HG02763 (cell line): ENCODE measurements around the gene RAB3B.
"Not testable (repeated sequence)": the region's sequence is repeated elsewhere in the genome, so short reads cannot be mapped to it uniquely, and the experiment has no call there.

Experiments
- ATAC-seq: cut with Tn5 transposase; IDR thresholded peaks from one replicate; pipeline ENCODE4 v1.9.1; 2021; ENCODE audit warnings: mild to moderate bottlenecking, moderate library complexity; ENCODE audit not compliant: unreplicated experiment

Gene RAB3B, protein sequence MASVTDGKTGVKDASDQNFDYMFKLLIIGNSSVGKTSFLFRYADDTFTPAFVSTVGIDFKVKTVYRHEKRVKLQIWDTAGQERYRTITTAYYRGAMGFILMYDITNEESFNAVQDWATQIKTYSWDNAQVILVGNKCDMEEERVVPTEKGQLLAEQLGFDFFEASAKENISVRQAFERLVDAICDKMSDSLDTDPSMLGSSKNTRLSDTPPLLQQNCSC

DNA sequence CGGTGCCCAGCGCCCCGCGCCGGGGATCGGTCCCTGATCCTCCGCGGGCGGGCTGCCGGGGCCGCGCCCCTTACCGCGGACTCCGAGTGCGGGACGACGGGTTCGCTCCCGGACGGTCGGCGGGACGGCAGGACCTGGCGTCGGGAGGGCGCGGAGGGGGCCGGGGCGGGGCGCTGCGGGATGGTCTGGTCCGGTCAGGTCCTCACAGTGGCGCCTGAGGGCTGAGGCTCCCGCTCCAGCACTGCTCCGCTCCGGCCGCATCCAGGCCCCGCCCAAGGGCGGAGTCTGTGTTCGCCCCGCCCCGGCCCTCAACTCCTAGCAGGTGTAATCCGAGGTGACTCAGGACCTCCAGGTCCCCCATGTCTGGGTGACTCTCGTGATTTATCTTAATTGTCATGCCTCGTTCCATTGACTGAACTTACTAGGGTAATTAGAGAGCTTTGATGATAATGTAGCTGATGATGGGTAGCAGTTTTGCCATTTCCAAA is at the start of gene RAB3B:
RAB3B (minus strand) TSS at position 223 of the 488 bp plus-strand sequence. CDS start 13,583 bp downstream, outside the sequence.
- ATAC-seq = peak; percentile 51

DNA sequence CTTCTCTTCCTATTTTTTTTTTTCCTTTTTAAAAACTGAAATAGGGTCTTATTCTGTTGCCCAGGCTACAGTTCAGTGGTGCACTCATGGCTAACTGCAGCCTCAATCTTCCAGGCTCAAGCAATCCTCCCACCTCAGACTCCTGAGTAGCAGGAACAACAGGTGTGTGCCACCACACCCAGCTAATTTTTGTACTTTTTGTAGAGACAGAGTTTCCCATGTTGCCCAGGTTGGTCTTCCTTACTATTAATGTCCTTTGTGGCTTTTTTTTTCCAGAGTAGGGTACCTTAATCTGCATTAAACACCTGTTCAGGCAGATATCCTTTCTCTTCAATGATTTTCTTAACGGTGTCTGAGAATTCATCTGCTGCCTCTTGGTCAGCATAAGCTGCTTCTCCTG is 47.4 kb upstream of the RAB3B start:
- ATAC-seq = no peak

GRCh38 chr1:52037402-52037814 is 46.9 kb upstream of the RAB3B start:
- no peak for ATAC-seq

- ATAC-seq = no peak
Measured at GRCh38 chr1:52034050-52034384, 43.5 kb upstream of the RAB3B start.

- peak; percentile 82 for ATAC-seq
Measured at GRCh38 chr1:52033190-52034049, 42.9 kb upstream of the RAB3B start, which contains the start of gene KTI12. KTI12 (minus strand) TSS chr1:52033810; CDS start chr1:52033761, 49 bp downstream.

GRCh38 chr1:52032785-52033131 is 42.3 kb upstream of the RAB3B start:
- peak; percentile 39 for ATAC-seq

- no peak for ATAC-seq
Measured at GRCh38 chr1:52032124-52032784, 41.8 kb upstream of the RAB3B start.

GRCh38 chr1:52028839-52029238 is 38.3 kb upstream of the RAB3B start:
- not testable (repeated sequence) for ATAC-seq

- no peak for ATAC-seq
Measured at GRCh38 chr1:52028328-52028727, 37.8 kb upstream of the RAB3B start.

DNA sequence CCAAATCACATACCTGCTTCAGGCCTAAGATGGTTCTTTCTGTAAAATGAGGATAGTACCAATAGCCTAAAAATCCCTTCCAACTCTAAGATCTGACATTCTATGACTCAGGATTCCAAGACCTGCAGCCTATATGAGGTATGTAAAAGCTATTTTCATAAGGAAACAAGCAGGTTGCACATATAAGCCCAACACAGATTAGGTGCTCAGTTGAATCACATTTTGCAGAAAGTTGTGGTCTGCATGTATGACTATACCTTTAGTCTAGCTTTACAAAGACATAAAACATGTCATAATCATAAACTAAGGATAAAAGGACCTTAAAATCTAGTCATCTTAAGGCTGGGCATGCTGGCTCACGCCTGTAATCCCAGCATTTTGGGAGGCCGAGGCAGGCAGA is 35.8 kb upstream of the RAB3B start:
- no peak for ATAC-seq

- ATAC-seq = no peak
Measured at GRCh38 chr1:52022133-52022532, 31.6 kb upstream of the RAB3B start.

DNA sequence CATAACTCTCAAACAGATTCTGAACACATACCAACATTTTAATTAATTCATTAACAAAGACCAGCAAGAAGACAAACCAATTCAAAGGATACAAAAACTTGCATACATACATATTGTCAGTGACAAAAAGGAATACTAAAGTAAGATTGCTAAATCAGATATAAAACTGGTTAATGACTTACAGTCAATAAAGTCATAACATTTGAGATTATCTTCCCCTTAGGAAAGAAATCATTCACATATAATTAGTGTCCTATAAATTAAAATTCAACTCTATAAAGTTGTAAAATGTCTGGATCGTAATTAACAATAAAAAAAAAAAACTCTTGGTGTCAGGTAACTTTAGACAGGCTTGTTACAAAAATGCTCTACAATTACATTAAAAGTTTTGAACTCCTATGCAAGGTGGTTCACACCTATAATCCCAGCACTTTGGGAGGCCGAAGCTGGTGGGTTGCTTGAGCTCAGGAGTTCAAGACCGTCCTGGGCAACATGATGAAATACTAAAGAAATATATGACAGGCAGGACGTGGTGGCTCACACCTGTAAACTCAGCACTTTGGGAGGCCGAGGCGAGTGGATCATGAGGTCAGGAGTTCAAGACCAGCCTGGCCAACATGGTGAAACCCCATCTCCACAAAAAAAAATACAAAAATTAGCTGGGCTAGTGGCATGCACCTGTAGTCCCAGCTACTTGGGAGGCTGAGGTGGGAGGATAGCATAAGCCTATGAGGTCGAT is 17.7 kb upstream of the RAB3B start:
- ATAC-seq = no peak

GRCh38 chr1:52007215-52008002 is 16.9 kb upstream of the RAB3B start:
- ATAC-seq = no peak

GRCh38 chr1:52006081-52006553 is 15.6 kb upstream of the RAB3B start:
- not testable (repeated sequence) for ATAC-seq

DNA sequence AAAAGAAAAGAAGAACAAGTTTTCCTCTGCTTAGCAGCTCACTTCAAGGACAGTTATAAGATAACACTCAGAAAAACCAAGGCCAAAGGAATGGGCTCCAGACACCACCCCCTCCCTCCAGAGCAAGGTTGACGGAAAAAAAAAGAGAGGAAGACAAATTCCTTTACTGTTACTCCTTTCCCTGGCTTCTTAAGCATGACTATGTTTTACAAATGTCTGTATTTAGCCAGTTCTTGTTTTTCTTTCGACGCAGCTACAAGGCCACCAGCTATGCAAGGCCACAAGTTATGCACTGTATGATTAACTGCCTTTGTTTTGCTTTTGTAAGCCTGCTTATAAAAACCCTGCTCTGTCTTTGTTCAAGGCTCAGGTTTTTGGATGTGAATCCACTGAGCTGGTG is 15.0 kb upstream of the RAB3B start:
- not testable (repeated sequence) for ATAC-seq

DNA sequence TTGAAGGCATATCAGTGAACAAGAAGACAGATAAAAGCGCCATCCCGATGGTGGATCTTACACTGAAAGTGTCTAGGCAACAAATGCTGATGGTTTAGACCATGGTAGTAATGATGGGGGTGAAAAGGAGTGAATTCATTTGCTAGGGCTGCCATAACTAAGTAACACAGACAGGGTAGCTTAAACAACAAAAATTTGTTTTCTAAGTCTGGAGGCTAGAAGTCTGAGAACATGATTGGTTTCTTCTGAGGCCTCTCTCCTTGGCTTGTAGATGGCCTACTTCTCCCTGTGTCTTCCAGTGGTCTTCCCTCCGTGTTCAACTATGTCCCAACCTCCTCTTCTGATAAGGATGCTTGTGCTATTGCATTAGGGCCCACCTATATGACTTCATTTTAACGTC is 13.4 kb upstream of the RAB3B start:
- ATAC-seq = no peak

GRCh38 chr1:52002038-52002917 is 11.8 kb upstream of the RAB3B start:
- ATAC-seq = peak; percentile 54

DNA sequence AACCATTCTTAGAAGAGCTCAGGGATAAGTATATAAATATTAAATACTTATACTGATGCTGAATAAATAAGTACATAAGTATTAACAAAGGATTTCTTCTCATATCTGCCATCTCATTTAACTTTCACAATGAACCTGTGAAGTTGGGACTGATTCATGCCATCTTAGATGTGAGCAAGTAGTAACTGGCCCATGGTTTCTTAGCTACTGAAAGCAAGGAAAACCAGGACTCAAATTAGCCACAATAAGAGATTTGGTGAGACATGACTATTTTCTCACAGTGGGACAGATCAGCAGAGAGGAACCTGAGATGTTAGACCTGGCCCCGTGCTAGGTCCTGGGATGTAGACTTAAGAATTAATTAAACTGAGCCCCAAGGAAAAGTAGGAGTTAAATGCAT is 8.2 kb upstream of the RAB3B start:
- ATAC-seq = no peak

DNA sequence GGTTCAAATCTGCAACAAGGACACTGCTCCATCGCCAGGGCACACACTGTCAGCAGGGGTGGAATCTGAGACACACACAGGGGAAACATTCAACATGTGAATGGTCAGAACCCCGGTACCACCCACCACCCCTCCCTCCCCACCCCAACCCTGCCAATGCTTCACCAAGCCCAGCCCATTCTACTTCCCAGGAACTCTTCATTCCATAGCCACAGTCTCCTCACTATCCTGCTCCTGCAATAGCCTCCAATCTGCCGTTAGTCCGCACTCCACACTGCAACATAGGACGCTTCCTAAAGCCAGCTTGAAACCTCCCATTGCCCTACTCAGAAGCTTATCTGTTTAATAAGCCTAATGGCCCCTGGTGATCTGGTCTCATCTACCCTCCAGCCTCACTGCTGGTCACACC is 7.5 kb upstream of the RAB3B start:
- ATAC-seq = no peak
